ENCODE measurements around the gene HHIPL1.

GRCh38 chr14:99624971-99625370, 20.0 kb upstream of the HHIPL1 start:
- TF ChIP-seq CTCF (IDR thresholded peaks at IDR 0.05; ENCODE audit: insufficient read depth, low read length) (no peak), REST (IDR thresholded peaks at IDR 0.05; ENCODE audit: insufficient replicate concordance, low read depth) (no peak), GABPA (IDR thresholded peaks at IDR 0.05; ENCODE audit: low read depth) (no peak), POLR2AphosphoS5 (IDR thresholded peaks at IDR 0.05; ENCODE audit: low read depth) (no peak)
